Mucosa of gallbladder (tissue), 1 donor: Measurements from ENCODE around the gene DUSP18. TPM values are rescaled to one million over a fixed set of nuclear protein-coding genes. Genes with fewer than 3 reads are reported as not detected.
"Not testable (repeated sequence)": the region's sequence is repeated elsewhere in the genome, so short reads cannot be mapped to it uniquely, and the experiment has no call there.

Experiments used
- DNase-seq: peaks from one replicate; pipeline ENCODE4 v3.0.0-alpha.2; 2020; ENCODE audit warnings: low spot score
- total RNA-seq: library from RNA; stranded (reverse); gene quantifications from one replicate; pipeline ENCODE4 v1.2.1, GENCODE V29; 2021
- donor health status: DM: no; HTN: no; CAD: no.

Gene DUSP18
- total RNA-seq, 1 donor from 2014 or later, result 24.2 TPM

DNA sequence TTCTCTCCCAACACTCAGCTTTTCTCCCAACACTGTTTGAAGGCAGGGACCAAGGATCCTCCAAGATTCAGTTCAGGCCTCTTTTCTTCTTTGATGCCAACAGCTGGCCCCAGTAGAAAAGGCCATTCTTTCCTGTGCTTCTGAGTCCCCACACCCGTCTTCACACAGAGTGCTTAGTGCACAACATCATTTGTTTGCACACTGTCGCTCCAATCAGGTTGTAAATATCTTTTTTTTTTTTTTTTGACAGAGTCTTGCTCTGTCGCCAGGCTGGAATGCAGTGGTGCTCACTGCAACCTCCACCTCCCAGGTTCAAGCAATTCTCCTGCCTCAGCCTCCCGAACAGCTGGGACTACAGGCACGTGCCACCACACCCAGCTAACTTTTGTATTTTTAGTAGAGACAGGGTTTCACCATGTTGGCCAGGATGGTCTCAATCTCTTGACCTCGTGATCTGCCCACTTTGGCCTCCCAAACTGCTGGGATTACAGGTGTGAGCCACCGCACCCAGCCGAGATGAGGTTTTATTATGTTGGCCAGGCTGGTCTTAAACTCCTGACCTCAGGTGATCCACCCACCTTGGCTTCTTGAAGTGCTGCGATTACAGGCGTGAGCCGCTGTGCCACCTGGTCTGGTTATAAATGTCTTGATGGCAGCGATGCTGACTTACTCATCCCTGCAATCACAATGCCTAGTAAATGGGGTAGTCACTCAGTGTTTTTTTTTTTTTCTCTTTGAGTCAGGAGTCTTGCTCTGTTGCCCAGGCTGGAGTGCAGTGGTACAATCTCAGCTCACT is 12.4 kb upstream of the DUSP18 start:
- DNase-seq, result not testable (repeated sequence)

GRCh38 chr22:30676565-30676964 is 8.9 kb upstream of the DUSP18 start:
- DNase-seq, result not testable (repeated sequence)

GRCh38 chr22:30675436-30675835 is 7.8 kb upstream of the DUSP18 start:
- DNase-seq, result no peak

DNA sequence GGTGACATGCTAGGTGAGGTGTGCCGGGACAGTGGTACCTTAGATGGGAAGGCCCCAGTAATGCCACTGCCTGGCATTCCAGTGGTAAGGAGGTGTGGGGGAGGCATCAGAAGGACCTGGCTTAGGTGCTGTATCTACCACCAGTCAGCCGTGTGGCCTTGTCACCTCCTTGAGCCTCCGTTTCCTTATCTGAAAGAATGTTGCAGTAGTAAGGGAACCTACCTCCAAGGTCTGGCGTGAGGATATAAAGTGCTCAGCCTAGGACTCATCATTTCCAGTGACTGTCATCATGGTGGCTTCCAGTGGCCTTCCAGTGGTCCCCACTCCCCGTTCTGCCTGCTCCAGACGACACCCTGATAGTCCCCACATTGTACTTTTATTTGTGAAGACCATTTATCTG is 6.8 kb upstream of the DUSP18 start:
- no peak for DNase-seq

DNA sequence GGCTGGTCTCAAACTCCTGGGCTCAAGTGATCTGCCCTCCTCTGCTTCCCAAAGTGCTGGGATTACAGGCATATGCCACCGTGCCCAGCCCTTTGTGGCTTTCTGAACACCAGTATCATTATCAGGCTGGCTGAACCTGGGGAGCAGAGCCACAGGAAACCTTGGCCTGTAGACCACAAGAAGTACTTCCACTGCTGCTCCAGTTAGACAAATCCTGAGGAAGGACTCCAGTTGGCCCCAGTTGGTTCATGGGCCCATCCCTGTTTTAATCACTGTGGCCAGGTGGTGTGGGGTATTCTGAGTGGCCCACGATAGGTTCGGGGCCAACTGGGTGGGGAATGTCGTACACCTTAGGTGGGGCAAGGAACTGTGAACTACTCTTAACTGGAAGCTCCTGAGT is 5.5 kb upstream of the DUSP18 start:
- no peak for DNase-seq

DNA sequence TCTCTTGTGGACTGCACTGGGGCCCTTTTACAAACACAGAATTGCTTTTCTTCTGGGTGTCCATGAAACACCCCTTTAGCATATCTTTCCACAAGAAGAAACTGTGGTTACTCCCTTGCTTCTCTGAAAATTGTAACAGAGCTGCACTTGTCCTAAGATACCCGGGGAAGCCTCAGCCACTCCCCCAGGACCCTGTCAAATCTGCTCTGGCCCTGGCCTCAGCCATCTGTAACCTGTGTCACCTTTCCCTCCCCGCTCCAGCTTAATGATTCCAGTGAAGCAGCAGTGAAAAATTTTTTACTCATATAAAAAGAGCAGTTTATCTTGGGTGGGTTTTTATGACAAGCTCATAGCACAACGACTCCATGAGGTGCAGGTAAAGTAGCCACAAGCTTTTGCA is 3.4 kb upstream of the DUSP18 start:
- no peak for DNase-seq

DNA sequence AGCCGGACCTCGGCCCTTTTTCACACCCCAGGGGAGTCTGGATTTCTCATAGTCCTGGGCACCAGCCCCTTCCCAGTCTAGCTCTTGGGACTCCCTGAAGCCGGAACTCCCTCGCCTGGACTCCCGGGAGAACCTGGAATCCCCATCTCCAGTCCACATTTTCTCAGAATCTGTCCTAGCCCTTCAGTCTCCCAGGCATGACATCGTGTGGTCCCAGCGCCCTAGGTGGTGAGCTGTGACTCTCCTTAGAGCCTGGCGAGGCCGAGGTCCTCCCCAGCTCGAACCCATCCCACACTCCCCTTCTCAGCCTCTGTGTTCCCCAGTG is 673 bp upstream of the DUSP18 start:
- DNase-seq, result no peak

DNA sequence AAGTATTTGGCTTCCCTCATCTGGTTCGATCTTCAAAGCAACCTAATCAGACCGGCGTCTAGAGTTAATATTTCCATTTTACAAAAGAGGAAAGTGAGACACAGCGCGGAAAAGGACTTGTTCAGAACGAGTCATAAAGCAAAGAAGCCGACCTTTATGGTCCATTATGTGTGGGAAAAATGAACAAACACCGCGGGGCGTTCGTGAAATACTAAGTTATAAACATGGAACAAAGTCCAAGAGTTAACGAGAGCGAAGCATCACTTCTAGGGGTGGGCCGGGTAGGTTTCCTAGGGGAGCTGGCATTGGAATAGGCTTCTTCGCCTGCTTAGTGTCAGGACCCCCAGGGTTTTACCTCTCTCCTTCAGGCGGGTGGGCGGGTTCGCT is 575 bp downstream of the DUSP18 start:
- no peak for DNase-seq

DNA sequence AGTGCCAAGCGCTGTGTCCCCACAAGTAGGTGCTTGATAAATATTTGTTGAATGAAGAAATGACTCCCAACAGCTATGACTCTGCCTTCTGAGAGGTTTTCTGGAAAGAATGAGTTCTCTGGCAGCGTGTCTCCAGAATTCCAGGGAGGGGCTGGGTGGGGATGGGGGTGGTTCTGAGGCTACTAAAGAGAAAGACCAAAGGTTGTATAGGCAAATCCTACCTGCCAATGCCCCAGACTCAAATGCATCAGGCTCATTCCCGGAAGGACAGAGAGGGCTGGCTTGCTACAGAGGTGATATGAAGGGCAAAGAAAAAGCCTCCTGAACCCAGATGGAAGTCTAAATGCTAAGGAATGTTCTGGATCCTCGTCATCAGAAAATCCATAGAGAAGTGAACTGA is 1.9 kb downstream of the DUSP18 start:
- no peak for DNase-seq

- no peak for DNase-seq
Observed at GRCh38 chr22:30665266-30665665, 2.4 kb downstream of the DUSP18 start.

DNA sequence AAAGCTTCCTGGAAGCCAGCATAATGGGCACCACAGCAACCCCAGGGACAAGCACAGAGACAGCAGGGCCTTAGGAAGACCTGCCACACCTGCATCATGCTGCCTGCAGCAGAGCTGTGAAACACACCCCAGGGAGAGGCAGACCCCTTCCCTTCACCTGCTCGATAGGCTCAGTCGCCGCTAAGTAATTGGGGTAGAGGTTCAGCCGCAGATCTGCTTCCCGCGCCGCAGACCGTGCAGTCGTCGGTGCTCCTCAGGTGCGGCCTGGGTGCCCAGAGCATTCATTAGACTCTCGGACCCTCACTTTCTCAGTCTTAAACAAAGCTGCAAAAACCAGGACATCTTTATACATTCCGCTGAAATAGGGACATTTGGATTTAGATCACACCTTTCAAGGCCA is 2.9 kb downstream of the DUSP18 start:
- no peak for DNase-seq

DNA sequence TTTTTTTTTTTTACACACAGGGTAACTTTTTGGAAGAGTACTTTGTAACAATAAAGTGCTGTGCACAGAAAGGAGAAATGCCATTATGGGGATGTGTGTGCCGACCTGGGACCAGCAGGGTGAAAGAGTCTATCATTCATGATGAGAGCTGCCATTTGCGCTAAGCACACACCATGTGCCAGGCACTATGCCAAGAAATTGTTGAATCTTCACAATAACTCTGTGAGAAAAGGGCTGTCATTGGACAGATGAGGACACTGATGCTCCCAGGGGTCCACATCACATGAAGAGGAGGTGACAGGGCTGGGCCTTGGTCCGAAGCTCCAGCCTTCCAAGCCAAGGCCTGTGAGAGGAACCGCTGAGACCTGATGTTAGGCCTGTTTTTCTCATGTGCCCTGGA is 5.6 kb downstream of the DUSP18 start:
- DNase-seq, result no peak

- DNase-seq, result no peak
Observed at GRCh38 chr22:30655532-30655931, 12.1 kb downstream of the DUSP18 start.

DNA sequence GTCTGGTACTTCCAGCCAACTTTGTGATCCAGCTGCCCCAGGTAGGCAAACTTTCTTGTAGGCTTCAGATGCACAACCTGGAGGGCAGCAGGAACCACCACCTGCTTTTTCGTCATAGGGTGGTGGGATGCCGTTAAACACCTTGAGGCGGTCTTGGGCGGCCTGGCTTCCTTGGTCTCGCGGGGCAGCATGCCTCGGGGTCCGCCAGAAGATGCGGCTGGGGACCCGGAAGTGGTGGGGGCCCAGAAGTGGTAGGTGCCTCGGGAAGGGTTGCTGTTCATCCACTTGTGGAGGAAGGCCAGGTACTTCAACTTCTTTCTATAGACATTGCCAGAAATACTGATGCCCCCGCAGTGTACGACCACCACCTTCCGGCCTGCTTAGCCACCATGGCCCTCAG is 13.3 kb downstream of the DUSP18 start:
- DNase-seq, result no peak

DNA sequence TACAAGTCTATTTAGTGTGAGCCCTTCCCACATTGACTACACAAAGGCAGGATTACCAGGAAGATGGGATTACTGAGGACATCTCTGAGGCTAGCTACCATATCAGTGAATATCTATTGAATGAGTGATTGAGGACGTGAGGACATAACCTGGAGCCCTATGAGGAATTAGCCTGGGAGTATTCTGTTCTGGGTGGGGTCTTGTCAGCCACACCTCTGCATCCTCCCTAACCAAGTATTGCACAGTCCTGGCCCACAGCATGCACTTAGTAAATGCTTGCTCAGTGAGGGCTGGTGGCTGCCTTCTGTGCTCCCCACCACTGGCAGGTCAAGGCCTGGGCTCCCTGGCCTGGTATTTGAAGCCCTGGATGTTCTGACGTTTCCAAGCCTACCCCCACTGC is 14.8 kb downstream of the DUSP18 start:
- no peak for DNase-seq

DNA sequence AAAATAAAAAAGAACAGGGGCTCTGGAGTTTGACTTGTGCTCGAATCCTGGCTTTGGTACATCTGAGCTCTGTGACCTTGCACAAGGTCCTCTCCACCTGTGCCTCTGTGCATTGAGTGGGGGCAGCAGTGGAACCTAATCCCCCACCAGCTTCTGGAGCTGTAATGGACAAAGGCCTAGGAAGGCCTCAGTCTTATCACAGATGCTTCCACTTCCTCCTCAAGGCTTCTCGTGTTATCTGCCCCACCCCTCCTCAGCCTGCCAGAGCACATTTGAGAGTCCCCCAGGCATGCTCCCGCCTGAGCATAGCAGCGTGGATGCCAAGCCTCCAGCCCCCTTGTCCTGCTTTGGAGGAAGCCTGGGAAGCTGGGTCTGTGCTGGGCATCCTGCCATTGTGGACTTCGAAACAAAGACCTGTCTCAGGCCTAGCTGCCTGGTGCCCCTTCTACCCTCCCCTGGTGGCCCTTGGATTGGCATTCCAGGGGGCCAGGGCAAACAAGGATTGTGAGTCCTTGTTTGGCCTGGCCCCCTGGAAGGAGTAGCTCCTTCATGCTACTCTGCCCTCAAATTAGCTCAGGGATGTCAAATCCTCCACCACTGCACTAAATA is 17.1 kb downstream of the DUSP18 start:
- DNase-seq, result no peak

DNA sequence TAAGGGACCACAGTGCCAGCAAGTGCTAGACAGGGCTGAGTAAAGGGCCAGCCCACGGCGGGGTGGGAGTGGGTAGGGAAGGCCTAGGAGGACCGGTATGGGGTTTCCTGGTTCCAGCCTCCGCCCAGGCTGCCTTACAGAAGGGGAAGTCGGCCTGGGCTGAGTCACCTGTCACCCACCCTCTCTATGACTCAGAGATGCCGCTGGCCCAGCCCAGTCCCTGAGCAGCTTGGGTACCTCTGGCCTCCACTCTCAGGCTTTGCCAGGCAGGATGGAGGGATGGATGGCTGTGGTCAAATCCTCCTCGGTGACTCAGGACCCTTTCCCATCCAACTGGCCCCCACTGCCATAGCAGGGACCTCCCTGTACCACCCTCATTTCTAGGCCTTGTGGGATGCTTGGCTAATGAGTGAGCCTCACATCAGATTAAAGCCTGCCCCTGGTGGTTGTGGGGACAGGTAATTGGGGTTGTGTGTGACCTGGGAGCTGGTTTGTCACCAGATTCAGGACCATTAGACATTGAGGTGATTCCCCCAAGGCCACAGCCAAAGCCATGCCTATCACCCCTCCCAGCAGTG is 18.2 kb downstream of the DUSP18 start:
- DNase-seq, result peak; percentile 57

DNA sequence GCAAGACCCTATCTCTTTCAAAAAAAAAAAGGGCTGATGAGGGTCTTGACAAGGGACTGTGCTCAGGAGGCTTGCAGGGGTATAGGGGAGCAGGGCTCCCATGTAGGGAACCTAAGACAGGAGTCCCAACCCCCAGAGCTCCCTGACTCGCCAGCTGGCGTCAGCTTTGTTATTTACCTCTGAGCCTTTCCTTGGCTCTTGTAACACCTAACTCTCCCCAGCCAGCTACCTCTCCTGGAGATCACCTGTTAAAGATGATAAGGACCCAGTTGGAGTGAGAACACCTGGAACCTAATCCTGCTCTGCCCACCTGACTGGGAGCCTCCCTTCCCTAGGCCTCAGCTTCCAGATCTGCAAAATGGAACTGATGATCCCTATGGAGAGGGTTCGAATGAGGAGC is 18.9 kb downstream of the DUSP18 start:
- no peak for DNase-seq

DNA sequence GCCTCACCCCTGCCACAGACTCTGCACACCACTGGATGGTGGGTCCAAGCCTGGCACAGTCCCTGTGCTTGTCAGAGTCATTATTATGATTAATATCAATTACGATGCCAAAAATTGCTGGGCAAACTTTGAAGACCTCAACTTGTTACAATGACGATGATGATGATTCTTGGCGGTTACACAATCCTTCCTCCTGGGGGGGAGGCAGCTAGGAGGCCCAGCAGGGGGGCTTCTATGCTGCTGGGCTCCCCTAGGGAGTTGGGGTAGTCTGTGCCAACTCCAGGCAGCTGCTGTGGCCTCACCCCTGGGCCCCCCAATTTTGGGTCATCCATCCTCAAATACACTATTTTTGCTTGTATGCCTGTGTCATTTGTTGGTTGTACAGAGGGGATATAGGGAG is 20.1 kb downstream of the DUSP18 start:
- no peak for DNase-seq

- no peak for DNase-seq
Observed at GRCh38 chr22:30646518-30647160, 21.0 kb downstream of the DUSP18 start.

DNA sequence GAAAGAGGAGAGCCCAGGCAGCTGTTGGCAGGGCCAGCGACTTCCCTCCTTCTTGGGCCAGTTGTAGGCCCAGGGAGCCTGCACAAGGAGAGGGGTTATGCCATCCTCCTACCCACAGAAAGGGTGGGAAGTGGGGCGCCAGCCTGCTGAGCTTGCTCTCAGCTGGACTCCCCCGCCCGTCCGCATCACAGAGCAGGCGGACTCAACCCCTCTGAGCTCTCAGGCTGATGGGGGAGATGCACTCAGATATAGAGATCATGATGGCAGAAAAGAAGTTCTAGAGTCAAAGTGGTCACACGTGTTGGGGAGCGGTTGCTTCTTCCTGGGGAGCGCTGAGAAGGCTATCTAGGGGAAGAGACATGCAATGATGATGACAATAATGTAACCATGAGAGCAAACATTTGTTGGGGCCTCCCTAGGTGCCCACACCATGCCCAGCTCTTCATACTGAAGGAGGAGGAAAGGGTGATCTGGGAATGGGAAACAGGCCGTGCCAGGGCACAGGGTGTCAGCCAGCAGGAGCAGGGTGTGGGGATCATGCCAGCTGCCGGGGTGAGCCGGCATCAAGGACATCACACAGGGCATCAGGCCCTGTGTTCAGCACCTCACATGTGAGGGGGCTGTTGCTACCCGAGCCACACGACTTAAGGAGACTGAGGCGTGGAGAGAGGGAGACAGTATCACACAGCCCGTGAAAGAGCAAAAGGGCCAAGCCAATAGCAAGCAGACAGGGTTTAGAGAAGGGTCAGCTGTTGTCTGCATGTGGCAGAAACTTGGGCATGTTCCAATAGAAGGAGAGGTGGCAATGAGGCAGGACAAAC is 24.4 kb downstream of the DUSP18 start:
- DNase-seq, result no peak

GRCh38 chr22:30640839-30641430 is 26.7 kb downstream of the DUSP18 start:
- DNase-seq, result no peak
